Fibroblast of pulmonary artery (primary cell): ENCODE data around the gene PIP5K1B.
A peak's percentile ranks its signal among the peaks of the same experiment; 100 is the strongest.
"Not testable (repeated sequence)": the region's sequence is repeated elsewhere in the genome, so short reads cannot be mapped to it uniquely, and the experiment has no call there.

Source experiments
- DNase-seq: peaks from one replicate; pipeline ENCODE4 v3.0.0-alpha.2; 2010; ENCODE audit warnings: low read depth
- H3K4me3 ChIP-seq: replicated peaks from 2 replicates; pipeline ENCODE4 v1.5.1; 2011; ENCODE audit warnings: low read depth, mild to moderate bottlenecking, control low read depth, low read length, moderate library complexity
- CTCF ChIP-seq: IDR thresholded peaks from 2 replicates; pipeline ENCODE4 v1.5.1; 2011; ENCODE audit warnings: mild to moderate bottlenecking, control low read depth, low read length, inconsistent platforms; ENCODE audit errors: missing control alignments

Gene PIP5K1B

GRCh38 chr9:69040646-69041045 is 335.6 kb downstream of the PIP5K1B start:
- no peak for DNase-seq
- TF ChIP-seq CTCF, result no peak
- H3K4me3 ChIP-seq, result no peak overlapping the region

GRCh38 chr9:69044240-69045219 is 339.5 kb downstream of the PIP5K1B start:
- H3K4me3 ChIP-seq, result no peak overlapping the region
- TF ChIP-seq CTCF, result no peak
- DNase-seq, result peak; percentile 58

- no peak for TF ChIP-seq CTCF
- DNase-seq, result no peak
- H3K4me3 ChIP-seq, result no peak overlapping the region
These were observed 340.8 kb downstream of the PIP5K1B start for GRCh38 chr9:69045821-69046220.

GRCh38 chr9:69046723-69047122 is 341.7 kb downstream of the PIP5K1B start:
- DNase-seq, result no peak
- no peak overlapping the region for H3K4me3 ChIP-seq
- no peak for TF ChIP-seq CTCF

GRCh38 chr9:69047371-69047770 is 342.3 kb downstream of the PIP5K1B start:
- no peak for TF ChIP-seq CTCF
- no peak overlapping the region for H3K4me3 ChIP-seq
- DNase-seq, result no peak

- no peak for TF ChIP-seq CTCF
- no peak for DNase-seq
- H3K4me3 ChIP-seq, result no peak overlapping the region
These were observed 344.1 kb downstream of the PIP5K1B start for GRCh38 chr9:69049094-69049493.

- DNase-seq, H3K4me3 ChIP-seq: not testable (repeated sequence)
These were observed 345.9 kb downstream of the PIP5K1B start for GRCh38 chr9:69050936-69051335.
